ENCODE measurements around the gene ARSI.

The ARSI gene

GRCh38 chr5:150302301-150303069, at the start of gene ARSI:
Gene ARSI (minus strand): TSS chr5:150302905. CDS start chr5:150302373, 532 bp downstream.
- H3K4me1 ChIP-seq (ENCODE audit: control insufficient read depth, insufficient read depth, low read length): 0 out of 2 replicates have a peak, but pooled peaks cover 5% of the 10 kb centered on the region
- H3K27ac ChIP-seq (ENCODE audit: extremely low read depth, low read depth, low read length): no peak within 1 kb of the TSS
- no peak within 1 kb of the TSS for H3K4me3 ChIP-seq (ENCODE audit: low read depth, low read length)
- TF ChIP-seq ZNF549 (tag by site-specific recombination; IDR thresholded peaks at IDR 0.05): no peak
- no peak for TF ChIP-seq ZNF341 (tag by site-specific recombination; IDR thresholded peaks at IDR 0.05; ENCODE audit: low read depth)
- TF ChIP-seq MZF1 (tag by site-specific recombination; IDR thresholded peaks at IDR 0.05; ENCODE audit: borderline replicate concordance): no peak
- no peak for TF ChIP-seq ZSCAN30 (tag by site-specific recombination; IDR thresholded peaks at IDR 0.05)
- TF ChIP-seq ZNF23 (tag by site-specific recombination; IDR thresholded peaks at IDR 0.05; ENCODE audit: borderline replicate concordance): no peak
- TF ChIP-seq HOXA7 (CRISPR knock-in tag; IDR thresholded peaks at IDR 0.05; ENCODE audit: borderline replicate concordance): no peak
- TF ChIP-seq ZNF544 (tag by site-specific recombination; IDR thresholded peaks at IDR 0.05): no peak
- no peak for TF ChIP-seq ZNF48 (tag by site-specific recombination; IDR thresholded peaks at IDR 0.05)
- TF ChIP-seq ZNF174 (tag by site-specific recombination; IDR thresholded peaks at IDR 0.05): no peak
- no peak for TF ChIP-seq GLIS1 (tag by site-specific recombination; IDR thresholded peaks at IDR 0.05)
- TF ChIP-seq SP2 (tag by site-specific recombination; IDR thresholded peaks at IDR 0.05): peak; percentile 40
- TF ChIP-seq SCRT1 (tag by site-specific recombination; IDR thresholded peaks at IDR 0.05; ENCODE audit: borderline replicate concordance): no peak
- TF ChIP-seq ZNF558 (tag by site-specific recombination; IDR thresholded peaks at IDR 0.05): no peak
- TF ChIP-seq PBX3 (CRISPR knock-in tag; IDR thresholded peaks at IDR 0.05): no peak
- TF ChIP-seq ZNF2 (tag by site-specific recombination; IDR thresholded peaks at IDR 0.05): no peak
- no peak for TF ChIP-seq RBAK (tag by site-specific recombination; IDR thresholded peaks at IDR 0.05)
- peak; percentile 67 for TF ChIP-seq KLF1 (tag by site-specific recombination; IDR thresholded peaks at IDR 0.05)
- TF ChIP-seq ZNF366 (tag by site-specific recombination; conservative IDR thresholded peaks at IDR 0.05): no peak
- TF ChIP-seq, protein P1, sequence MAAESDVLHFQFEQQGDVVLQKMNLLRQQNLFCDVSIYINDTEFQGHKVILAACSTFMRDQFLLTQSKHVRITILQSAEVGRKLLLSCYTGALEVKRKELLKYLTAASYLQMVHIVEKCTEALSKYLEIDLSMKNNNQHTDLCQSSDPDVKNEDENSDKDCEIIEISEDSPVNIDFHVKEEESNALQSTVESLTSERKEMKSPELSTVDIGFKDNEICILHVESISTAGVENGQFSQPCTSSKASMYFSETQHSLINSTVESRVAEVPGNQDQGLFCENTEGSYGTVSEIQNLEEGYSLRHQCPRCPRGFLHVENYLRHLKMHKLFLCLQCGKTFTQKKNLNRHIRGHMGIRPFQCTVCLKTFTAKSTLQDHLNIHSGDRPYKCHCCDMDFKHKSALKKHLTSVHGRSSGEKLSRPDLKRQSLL (tag by site-specific recombination; IDR thresholded peaks at IDR 0.05): peak; percentile 73; the same call in 1 of the 2 replicates
- no peak for TF ChIP-seq ZBTB8A (tag by site-specific recombination; IDR thresholded peaks at IDR 0.05)
- TF ChIP-seq ZNF248 (tag by site-specific recombination; IDR thresholded peaks at IDR 0.05): no peak
- TF ChIP-seq ZNF843 (tag by site-specific recombination; IDR thresholded peaks at IDR 0.05): no peak
- TF ChIP-seq ZFP69B (tag by site-specific recombination; IDR thresholded peaks at IDR 0.05): no peak
- no peak for TF ChIP-seq SP7 (tag by site-specific recombination; IDR thresholded peaks at IDR 0.05)
- no peak for TF ChIP-seq ZNF426 (tag by site-specific recombination; IDR thresholded peaks at IDR 0.05)
- no peaks in the 10 kb centered on the region for H3K9me3 ChIP-seq (ENCODE audit: control insufficient read depth, insufficient read depth, low read depth, low read length)
- POLR2A ChIA-PET: no interaction called here
- H3K36me3 ChIP-seq (ENCODE audit: control insufficient read depth in 2 of 2, insufficient read depth in 1 of 2, low read length in 2 of 2): no peaks in the 10 kb centered on the region
- CTCF ChIA-PET: no interaction called here

All from HEK293 (cell line).